ENCODE measurements around the gene URB1.

- TF ChIP-seq POLR2A (IDR thresholded peaks at IDR 0.05) (no peak), CTCF (IDR thresholded peaks at IDR 0.05) (no peak)
These were observed 130.9 kb downstream of the URB1 start for GRCh38 chr21:32261929-32262328.

Data from heart left ventricle (tissue), 13 donors.